Osteocyte (in vitro differentiated cells): ENCODE results near the gene ZNF500. TPM values are rescaled to one million over a fixed set of nuclear protein-coding genes. Genes with fewer than 3 reads are reported as not detected.

Source experiments
- DNase-seq: peaks from one replicate; pipeline ENCODE4 v3.0.0; 2021; ENCODE audit warnings: mixed read lengths; ENCODE audit not compliant: unreplicated experiment; ENCODE audit errors: extremely low spot score
- H3K27ac Mint-ChIP-seq: one replicate; pipeline ENCODE4 v1.8.0; 2021; ENCODE audit warnings: mild to moderate bottlenecking, mixed read lengths; ENCODE audit not compliant: unreplicated experiment
- H3K27me3 Mint-ChIP-seq: one replicate; pipeline ENCODE4 v1.8.0; 2021; ENCODE audit warnings: mixed read lengths; ENCODE audit not compliant: unreplicated experiment
- H3K36me3 Mint-ChIP-seq: one replicate; pipeline ENCODE4 v1.8.0; 2021; ENCODE audit warnings: mixed read lengths; ENCODE audit not compliant: unreplicated experiment
- H3K4me1 Mint-ChIP-seq: one replicate; pipeline ENCODE4 v1.8.0; 2021; ENCODE audit warnings: mixed read lengths; ENCODE audit not compliant: unreplicated experiment
- H3K4me3 Mint-ChIP-seq: one replicate; pipeline ENCODE4 v1.8.0; 2021; ENCODE audit warnings: mild to moderate bottlenecking, moderate library complexity, mixed read lengths; ENCODE audit not compliant: unreplicated experiment
- H3K9me3 Mint-ChIP-seq: one replicate; pipeline ENCODE4 v1.8.0; 2021; ENCODE audit warnings: mixed read lengths; ENCODE audit not compliant: unreplicated experiment
- CTCF ChIP-seq: fragments of 200-600 bp; sonication (generic); IDR thresholded peaks from 2 replicates; pipeline ENCODE4 v1.5.0; 2021; ENCODE audit warnings: antibody characterized with exemption, mild to moderate bottlenecking, moderate library complexity
- total RNA-seq: library from RNA; stranded (reverse); gene quantifications from 2 replicates; pipeline ENCODE4 v1.2.1, GENCODE V29; 2021

ZNF500 gene
- total RNA-seq, 1 donor from 2014 or later: 22.8 TPM

- no peak overlapping the region for H3K4me3 Mint-ChIP-seq
- H3K27ac Mint-ChIP-seq: no peak overlapping the region
- TF ChIP-seq CTCF: no peak
- peaks cover 2% of the 10 kb centered on the region for H3K4me1 Mint-ChIP-seq
- H3K9me3 Mint-ChIP-seq: no peaks in the 10 kb centered on the region
- no peak for DNase-seq
- H3K27me3 Mint-ChIP-seq: no peaks in the 10 kb centered on the region
- no peaks in the 10 kb centered on the region for H3K36me3 Mint-ChIP-seq
These were observed 29.0 kb upstream of the ZNF500 start for GRCh38 chr16:4795828-4796572.

GRCh38 chr16:4795181-4795827 lies 28.3 kb upstream of the ZNF500 start, which contains the start of gene SMIM22:
Gene SMIM22 (plus strand): TSS chr16:4795369. CDS start chr16:4795735, 366 bp downstream.
- TF ChIP-seq CTCF: no peak
- no peaks in the 10 kb centered on the region for H3K36me3 Mint-ChIP-seq
- no peaks in the 10 kb centered on the region for H3K4me1 Mint-ChIP-seq
- no peaks in the 10 kb centered on the region for H3K27me3 Mint-ChIP-seq
- H3K4me3 Mint-ChIP-seq: no peak within 1 kb of the TSS
- H3K27ac Mint-ChIP-seq: no peak within 1 kb of the TSS
- no peaks in the 10 kb centered on the region for H3K9me3 Mint-ChIP-seq
- no peak for DNase-seq

- Mint-ChIP-seq H3K36me3 (no peaks in the 10 kb centered on the region), H3K27ac (no peak overlapping the region), H3K4me3 (no peak overlapping the region), H3K4me1 (no peaks in the 10 kb centered on the region), H3K9me3 (no peaks in the 10 kb centered on the region), H3K27me3 (no peaks in the 10 kb centered on the region)
- DNase-seq: no peak
- no peak for TF ChIP-seq CTCF
These were observed 26.1 kb upstream of the ZNF500 start for GRCh38 chr16:4792951-4793513.

- H3K9me3 Mint-ChIP-seq: no peaks in the 10 kb centered on the region
- no peaks in the 10 kb centered on the region for H3K27me3 Mint-ChIP-seq
- H3K4me3 Mint-ChIP-seq: no peak overlapping the region
- H3K36me3 Mint-ChIP-seq: no peaks in the 10 kb centered on the region
- TF ChIP-seq CTCF: no peak
- no peaks in the 10 kb centered on the region for H3K4me1 Mint-ChIP-seq
- no peak overlapping the region for H3K27ac Mint-ChIP-seq
- DNase-seq: no peak
These were observed 23.9 kb upstream of the ZNF500 start for GRCh38 chr16:4790871-4791270.

GRCh38 chr16:4790261-4790660 lies 23.3 kb upstream of the ZNF500 start:
- no peak for TF ChIP-seq CTCF
- no peak overlapping the region for H3K27ac Mint-ChIP-seq
- no peak overlapping the region for H3K4me3 Mint-ChIP-seq
- no peaks in the 10 kb centered on the region for H3K4me1 Mint-ChIP-seq
- H3K27me3 Mint-ChIP-seq: no peaks in the 10 kb centered on the region
- no peaks in the 10 kb centered on the region for H3K9me3 Mint-ChIP-seq
- no peak for DNase-seq
- H3K36me3 Mint-ChIP-seq: no peaks in the 10 kb centered on the region
